HEK293 (cell line): ENCODE measurements around the gene DRC7.

Experiments
- CTCF ChIA-PET: fragments of 350-600 bp; formaldehyde crosslinking; extraction: SDS; loops from one replicate; lab custom pipeline; 2021; ENCODE audit warnings: antibody characterized with exemption; lab: Yijun Ruan, JAX
- POLR2A ChIA-PET: fragments of 300-600 bp; formaldehyde crosslinking; extraction: SDS; loops from one replicate; lab custom pipeline; 2020; ENCODE audit warnings: antibody characterized with exemption, inconsistent platforms; lab: Yijun Ruan, JAX
- H3K27ac ChIP-seq: fragments of 200-500 bp; sonication (Bioruptor generic); 2 replicates; pipeline ENCODE4 v1.5.1; 2014; ENCODE audit warnings: low read depth, low read length, control low read depth, inconsistent platforms; ENCODE audit errors: extremely low read depth
- H3K36me3 ChIP-seq, 2 experiments: fragments of 200-500 bp in 1 of 2; sonication (Bioruptor generic) in 1 of 2; 1 replicate in 1 of 2; 2 replicates in 1 of 2; pipeline ENCODE4 v1.5.1; 2014 to 2017; ENCODE audit warnings: inconsistent platforms in 2 of 2, low read length in 2 of 2; ENCODE audit not compliant: control insufficient read depth in 2 of 2, insufficient read depth in 1 of 2
- H3K4me1 ChIP-seq: fragments of 200-500 bp; sonication (Bioruptor generic); 2 replicates; pipeline ENCODE4 v1.5.1; 2014; ENCODE audit warnings: mild to moderate bottlenecking, low read length, inconsistent platforms; ENCODE audit not compliant: control insufficient read depth, insufficient read depth
- H3K4me3 ChIP-seq: 2 replicates; pipeline ENCODE4 v1.5.1; 2011; ENCODE audit warnings: low read depth, mild to moderate bottlenecking, control low read depth, low read length, moderate library complexity
- H3K9me3 ChIP-seq: fragments of 200-500 bp; sonication (Bioruptor generic); 2 replicates; pipeline ENCODE4 v1.5.1; 2014; ENCODE audit warnings: low read depth, low read length, inconsistent platforms; ENCODE audit not compliant: control insufficient read depth, insufficient read depth
- BCL11B ChIP-seq: fragments of 450-650 bp; formaldehyde crosslinking; IDR thresholded peaks from 2 replicates; pipeline ENCODE4 v1.5.1; 2016; ENCODE audit warnings: low read depth, missing biosample characterization, missing genetic modification characterization
- FEZF1 ChIP-seq: fragments of 450-650 bp; formaldehyde crosslinking; IDR thresholded peaks from 2 replicates; pipeline ENCODE4 v1.5.1; 2016; ENCODE audit warnings: missing biosample characterization, missing genetic modification characterization
- KLF10 ChIP-seq: fragments of 450-650 bp; IDR thresholded peaks from 2 replicates; pipeline ENCODE4 v1.5.1; 2018; ENCODE audit warnings: missing biosample characterization, mild to moderate bottlenecking, missing genetic modification characterization
- SP3 ChIP-seq: fragments of 450-650 bp; formaldehyde crosslinking; IDR thresholded peaks from 2 replicates; pipeline ENCODE4 v1.5.1; 2016; ENCODE audit warnings: missing biosample characterization, missing genetic modification characterization
- TCF7L2 ChIP-seq: IDR thresholded peaks from 2 replicates; pipeline ENCODE4 v1.6.1; 2011; ENCODE audit warnings: low read depth, mild to moderate bottlenecking, inconsistent platforms, low read length, moderate library complexity, borderline replicate concordance
- TRIM28 ChIP-seq: IDR thresholded peaks from 2 replicates; pipeline ENCODE4 v1.6.1; 2011; ENCODE audit warnings: low read length, control low read depth, borderline replicate concordance
- ZBTB21 ChIP-seq: fragments of 450-650 bp; formaldehyde crosslinking; IDR thresholded peaks from 2 replicates; pipeline ENCODE4 v1.5.1; 2017; ENCODE audit warnings: missing biosample characterization, missing genetic modification characterization
- ZFHX2 ChIP-seq: fragments of 450-650 bp; formaldehyde crosslinking; conservative IDR thresholded peaks from 2 replicates; pipeline ENCODE4 v1.5.1; 2016; ENCODE audit warnings: missing biosample characterization, missing genetic modification characterization
- ZFP69B ChIP-seq: fragments of 450-650 bp; formaldehyde crosslinking; IDR thresholded peaks from 2 replicates; pipeline ENCODE4 v1.5.1; 2016; ENCODE audit warnings: missing biosample characterization, missing genetic modification characterization
- ZIC2 ChIP-seq: fragments of 450-650 bp; formaldehyde crosslinking; IDR thresholded peaks from 2 replicates; pipeline ENCODE4 v1.5.1; 2016; ENCODE audit warnings: missing biosample characterization, missing genetic modification characterization
- ZNF121 ChIP-seq: fragments of 450-650 bp; formaldehyde crosslinking; IDR thresholded peaks from 2 replicates; pipeline ENCODE4 v1.5.1; 2016; ENCODE audit warnings: missing biosample characterization, missing genetic modification characterization
- ZNF140 ChIP-seq: fragments of 450-650 bp; formaldehyde crosslinking; IDR thresholded peaks from 2 replicates; pipeline ENCODE4 v1.5.1; 2016; ENCODE audit warnings: missing biosample characterization, missing genetic modification characterization
- ZNF175 ChIP-seq: fragments of 450-650 bp; formaldehyde crosslinking; IDR thresholded peaks from 2 replicates; pipeline ENCODE4 v1.5.1; 2016; ENCODE audit warnings: missing biosample characterization, missing genetic modification characterization
- ZNF184 ChIP-seq: fragments of 450-650 bp; IDR thresholded peaks from 2 replicates; pipeline ENCODE4 v1.5.1; 2018; ENCODE audit warnings: missing biosample characterization, mild to moderate bottlenecking, missing genetic modification characterization
- ZNF223 ChIP-seq: fragments of 450-650 bp; formaldehyde crosslinking; IDR thresholded peaks from 2 replicates; pipeline ENCODE4 v1.5.1; 2016; ENCODE audit warnings: missing biosample characterization, missing genetic modification characterization
- ZNF449 ChIP-seq: fragments of 450-650 bp; formaldehyde crosslinking; IDR thresholded peaks from 2 replicates; pipeline ENCODE4 v1.5.1; 2017; ENCODE audit warnings: missing biosample characterization, mild to moderate bottlenecking, missing genetic modification characterization, moderate library complexity
- ZNF521 ChIP-seq: fragments of 450-650 bp; formaldehyde crosslinking; IDR thresholded peaks from 2 replicates; pipeline ENCODE4 v1.5.1; 2017; ENCODE audit warnings: missing biosample characterization, mild to moderate bottlenecking, missing genetic modification characterization
- ZNF529 ChIP-seq: fragments of 450-650 bp; formaldehyde crosslinking; IDR thresholded peaks from 2 replicates; pipeline ENCODE4 v1.5.1; 2017; ENCODE audit warnings: missing genetic modification characterization, missing biosample characterization; ENCODE audit not compliant: insufficient replicate concordance
- ZNF707 ChIP-seq: fragments of 450-650 bp; formaldehyde crosslinking; IDR thresholded peaks from 2 replicates; pipeline ENCODE4 v1.5.1; 2016; ENCODE audit warnings: missing biosample characterization, missing genetic modification characterization
- TF ChIP-seq, protein P1 (sequence below): fragments of 450-650 bp; formaldehyde crosslinking; IDR thresholded peaks from 2 replicates; pipeline ENCODE4 v1.5.1; 2017; ENCODE audit warnings: missing biosample characterization, missing genetic modification characterization
- TF ChIP-seq, protein P2 (sequence below): fragments of 450-650 bp; formaldehyde crosslinking; IDR thresholded peaks from 2 replicates; pipeline ENCODE4 v1.5.1; 2016; ENCODE audit warnings: missing biosample characterization, missing genetic modification characterization

Gene DRC7

DNA sequence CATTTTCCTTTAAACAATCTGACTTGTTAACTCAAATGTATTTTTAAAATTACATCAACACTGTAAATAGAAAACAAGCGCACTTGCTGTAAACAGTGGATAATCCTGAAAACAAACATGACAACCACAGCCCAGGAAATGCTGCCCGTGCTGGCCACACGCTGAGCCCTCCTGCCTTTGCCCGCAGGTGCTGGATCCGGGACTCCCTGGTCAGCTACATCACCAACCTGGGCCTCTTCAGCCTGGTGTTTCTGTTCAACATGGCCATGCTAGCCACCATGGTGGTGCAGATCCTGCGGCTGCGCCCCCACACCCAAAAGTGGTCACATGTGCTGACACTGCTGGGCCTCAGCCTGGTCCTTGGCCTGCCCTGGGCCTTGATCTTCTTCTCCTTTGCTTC, 33.1 kb upstream of the DRC7 start:
- Histone ChIP-seq H3K9me3 (no peaks in the 10 kb centered on the region), H3K4me1 (no peaks in the 10 kb centered on the region), H3K36me3 (no peaks in the 10 kb centered on the region), H3K4me3 (no peak overlapping the region), H3K27ac (no peak overlapping the region)
- no peak for TF ChIP-seq ZFHX2 (tag by site-specific recombination)
- TF ChIP-seq ZNF223 (tag by site-specific recombination), result 0 out of 2 replicates have a peak, but pooled peaks have one; percentile 31
- ChIA-PET CTCF (interaction anchor here (0.7 kb wide), 1 partner anchor 61 kb away, joined by 3 read pairs; no protein-coding TSS in a partner anchor), POLR2A (no interaction called here)

DNA sequence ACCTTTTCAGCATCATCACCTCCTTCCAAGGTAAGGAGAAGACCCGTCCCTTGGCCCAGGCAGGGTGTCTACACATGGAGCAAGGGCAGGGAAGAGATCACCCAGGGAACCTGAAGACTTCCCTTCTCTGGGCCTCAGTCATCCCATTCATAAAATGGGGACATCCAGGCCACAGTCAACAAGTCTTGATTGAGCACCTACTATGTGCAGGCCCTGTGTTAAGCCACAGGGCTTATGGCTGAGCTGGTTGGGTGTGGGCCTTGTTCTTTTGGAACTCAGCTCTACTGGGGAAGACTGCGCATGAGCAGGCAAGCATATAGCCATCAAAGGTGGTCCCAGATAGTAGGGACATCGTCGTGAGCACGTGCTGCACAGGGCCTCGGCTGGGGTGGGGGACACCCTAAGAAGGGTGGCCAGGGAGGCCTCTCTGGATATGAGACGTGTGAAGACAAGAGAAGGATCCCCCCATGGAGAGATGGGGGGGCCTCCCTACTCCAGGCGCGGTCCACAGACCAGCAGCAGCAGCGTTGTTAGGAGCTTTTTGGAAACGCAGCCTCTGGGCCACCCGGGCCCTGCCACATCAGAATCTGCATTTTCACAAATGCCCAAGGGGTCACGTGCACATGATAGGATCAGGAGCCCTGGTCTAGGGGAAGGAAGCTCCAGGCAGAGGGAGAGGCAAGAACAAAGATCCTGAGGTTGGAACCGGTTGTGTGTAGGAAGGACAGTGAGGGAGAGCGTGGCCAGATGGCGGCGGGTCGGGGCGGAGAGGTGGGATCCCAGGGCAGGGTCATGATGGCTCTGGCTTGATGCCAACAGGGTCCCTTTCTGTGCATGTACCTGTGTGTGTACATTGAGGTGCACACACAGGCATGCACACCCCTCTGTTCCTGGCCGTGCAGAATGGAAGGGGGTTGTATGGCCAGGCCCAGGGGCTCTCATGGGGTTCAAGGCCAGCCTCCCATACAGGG, 32.4 kb upstream of the DRC7 start:
- no peak overlapping the region for H3K27ac ChIP-seq
- H3K36me3 ChIP-seq, result no peaks in the 10 kb centered on the region
- H3K4me3 ChIP-seq, result no peak overlapping the region
- TF ChIP-seq ZBTB21 (tag by site-specific recombination) (no peak), ZNF707 (tag by site-specific recombination) (no peak), KLF10 (tag by site-specific recombination) (no peak)
- POLR2A ChIA-PET, result no interaction called here
- CTCF ChIA-PET, result interaction anchor here (0.7 to 1.6 kb wide), 2 partner anchors 14 to 62 kb away, joined by 3 to 4 read pairs; no protein-coding TSS in a partner anchor
- no peaks in the 10 kb centered on the region for H3K9me3 ChIP-seq
- no peaks in the 10 kb centered on the region for H3K4me1 ChIP-seq

- H3K4me1 ChIP-seq, result no peaks in the 10 kb centered on the region
- POLR2A ChIA-PET, result no interaction called here
- H3K36me3 ChIP-seq, result no peaks in the 10 kb centered on the region
- no peak overlapping the region for H3K4me3 ChIP-seq
- H3K9me3 ChIP-seq, result no peaks in the 10 kb centered on the region
- CTCF ChIA-PET, result interaction anchor here (0.9 to 1.6 kb wide), 2 partner anchors 15 kb away, joined by 3 to 4 read pairs; no protein-coding TSS in a partner anchor
- TF ChIP-seq ZNF140 (no peak), ZNF449 (peak; percentile 18; the same call in 1 of the 2 replicates)
- TF ChIP-seq, all 188 proteins: peak for 1
- no peak overlapping the region for H3K27ac ChIP-seq
Observed at GRCh38 chr16:57663436-57663835, 31.2 kb upstream of the DRC7 start.

- Histone ChIP-seq H3K4me1 (no peaks in the 10 kb centered on the region), H3K36me3 (no peaks in the 10 kb centered on the region), H3K4me3 (no peak overlapping the region), H3K9me3 (no peaks in the 10 kb centered on the region), H3K27ac (no peak overlapping the region)
- ChIA-PET CTCF (interaction anchor here (0.7 to 1.6 kb wide), 5 partner anchors 8 to 364 kb away, joined by 3 to 4 read pairs (median 3); no protein-coding TSS in a partner anchor), POLR2A (no interaction called here)
- TF ChIP-seq, protein P1, sequence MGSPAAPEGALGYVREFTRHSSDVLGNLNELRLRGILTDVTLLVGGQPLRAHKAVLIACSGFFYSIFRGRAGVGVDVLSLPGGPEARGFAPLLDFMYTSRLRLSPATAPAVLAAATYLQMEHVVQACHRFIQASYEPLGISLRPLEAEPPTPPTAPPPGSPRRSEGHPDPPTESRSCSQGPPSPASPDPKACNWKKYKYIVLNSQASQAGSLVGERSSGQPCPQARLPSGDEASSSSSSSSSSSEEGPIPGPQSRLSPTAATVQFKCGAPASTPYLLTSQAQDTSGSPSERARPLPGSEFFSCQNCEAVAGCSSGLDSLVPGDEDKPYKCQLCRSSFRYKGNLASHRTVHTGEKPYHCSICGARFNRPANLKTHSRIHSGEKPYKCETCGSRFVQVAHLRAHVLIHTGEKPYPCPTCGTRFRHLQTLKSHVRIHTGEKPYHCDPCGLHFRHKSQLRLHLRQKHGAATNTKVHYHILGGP (tag by site-specific recombination), result no peak
- no peak for TF ChIP-seq ZNF184 (tag by site-specific recombination)
- no peak for TF ChIP-seq KLF10 (tag by site-specific recombination)
- TF ChIP-seq TCF7L2, result no peak
- TF ChIP-seq ZNF707 (tag by site-specific recombination), result no peak
- no peak for TF ChIP-seq TRIM28
- TF ChIP-seq ZFP69B (tag by site-specific recombination), result no peak
- TF ChIP-seq BCL11B (tag by site-specific recombination), result no peak
- no peak for TF ChIP-seq FEZF1 (tag by site-specific recombination)
- no peak for TF ChIP-seq ZNF175
- TF ChIP-seq ZNF529 (tag by site-specific recombination), result no peak
- no peak for TF ChIP-seq ZNF121 (tag by site-specific recombination)
- TF ChIP-seq ZNF521, result no peak
- TF ChIP-seq, protein P2, sequence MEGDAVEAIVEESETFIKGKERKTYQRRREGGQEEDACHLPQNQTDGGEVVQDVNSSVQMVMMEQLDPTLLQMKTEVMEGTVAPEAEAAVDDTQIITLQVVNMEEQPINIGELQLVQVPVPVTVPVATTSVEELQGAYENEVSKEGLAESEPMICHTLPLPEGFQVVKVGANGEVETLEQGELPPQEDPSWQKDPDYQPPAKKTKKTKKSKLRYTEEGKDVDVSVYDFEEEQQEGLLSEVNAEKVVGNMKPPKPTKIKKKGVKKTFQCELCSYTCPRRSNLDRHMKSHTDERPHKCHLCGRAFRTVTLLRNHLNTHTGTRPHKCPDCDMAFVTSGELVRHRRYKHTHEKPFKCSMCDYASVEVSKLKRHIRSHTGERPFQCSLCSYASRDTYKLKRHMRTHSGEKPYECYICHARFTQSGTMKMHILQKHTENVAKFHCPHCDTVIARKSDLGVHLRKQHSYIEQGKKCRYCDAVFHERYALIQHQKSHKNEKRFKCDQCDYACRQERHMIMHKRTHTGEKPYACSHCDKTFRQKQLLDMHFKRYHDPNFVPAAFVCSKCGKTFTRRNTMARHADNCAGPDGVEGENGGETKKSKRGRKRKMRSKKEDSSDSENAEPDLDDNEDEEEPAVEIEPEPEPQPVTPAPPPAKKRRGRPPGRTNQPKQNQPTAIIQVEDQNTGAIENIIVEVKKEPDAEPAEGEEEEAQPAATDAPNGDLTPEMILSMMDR (tag by site-specific recombination), result peak; percentile 40; the same call in 1 of the 2 replicates
- TF ChIP-seq ZIC2 (tag by site-specific recombination), result 0 out of 2 replicates have a peak, but pooled peaks have one; percentile 20
- no peak for TF ChIP-seq SP3 (tag by site-specific recombination)
Observed at GRCh38 chr16:57663917-57664661, 30.5 kb upstream of the DRC7 start.
